NT2/D1 (cell line): ENCODE measurements around the gene RTTN.

ENCODE experiments used
- DNase-seq: peaks from one replicate; pipeline ENCODE4 v3.0.0-alpha.2; 2011; ENCODE audit warnings: low read depth, low spot score
- H3K27me3 ChIP-seq: 2 replicates; pipeline ENCODE4 v1.6.0; 2011; ENCODE audit warnings: mild to moderate bottlenecking; ENCODE audit not compliant: insufficient read length, insufficient read depth
- H3K36me3 ChIP-seq: 2 replicates; pipeline ENCODE4 v1.6.1; 2011; ENCODE audit warnings: mild to moderate bottlenecking, low read length, mixed read lengths; ENCODE audit not compliant: insufficient read depth, insufficient read length
- H3K4me1 ChIP-seq: 2 replicates; pipeline ENCODE4 v1.5.1; 2011; ENCODE audit not compliant: insufficient read depth, insufficient read length
- H3K4me3 ChIP-seq: 2 replicates; pipeline ENCODE4 v1.5.1; 2011; ENCODE audit warnings: low read depth; ENCODE audit not compliant: insufficient read length
- H3K9ac ChIP-seq: 2 replicates; pipeline ENCODE4 v1.6.0; 2011; ENCODE audit warnings: low read depth; ENCODE audit not compliant: insufficient read length
- H3K9me3 ChIP-seq: 2 replicates; pipeline ENCODE4 v1.5.1; 2011; ENCODE audit warnings: mild to moderate bottlenecking, low read length; ENCODE audit not compliant: insufficient read depth
- SUZ12 ChIP-seq: IDR thresholded peaks from 2 replicates; pipeline ENCODE4 v1.6.1; 2011; ENCODE audit not compliant: insufficient read length, insufficient read depth; ENCODE audit errors: extremely low read depth
- YY1 ChIP-seq: IDR thresholded peaks from 2 replicates; pipeline ENCODE4 v1.6.1; 2011; ENCODE audit not compliant: insufficient read length, insufficient read depth
- ZNF274 ChIP-seq: IDR thresholded peaks from 2 replicates; pipeline ENCODE4 v1.6.1; 2011; ENCODE audit warnings: mild to moderate bottlenecking, low read depth, low read length

Gene RTTN

DNA sequence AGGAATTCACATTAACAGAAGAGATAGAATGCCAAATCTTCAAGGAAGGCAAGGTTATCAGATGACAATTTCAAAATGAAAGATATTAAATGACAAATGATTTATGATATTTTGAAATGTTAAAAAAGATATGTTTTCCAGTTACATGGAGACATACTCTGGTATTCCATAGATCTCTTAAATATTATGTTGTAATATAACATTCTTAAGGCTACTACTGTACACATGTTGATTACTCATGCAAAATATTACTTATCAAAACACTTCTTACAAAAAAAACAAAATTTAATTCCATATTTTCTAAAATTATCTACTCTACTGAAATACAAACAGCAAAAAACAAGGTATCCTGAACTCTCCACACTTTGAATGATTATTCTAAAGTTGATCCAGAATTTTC lies 22.9 kb downstream of the RTTN start:
- Histone ChIP-seq H3K27me3 (no peaks in the 10 kb centered on the region), H3K9ac (no peak overlapping the region), H3K9me3 (no peaks in the 10 kb centered on the region), H3K4me3 (no peak overlapping the region), H3K4me1 (no peaks in the 10 kb centered on the region), H3K36me3 (peaks cover 11% of the 10 kb centered on the region)
- no peak for DNase-seq
- TF ChIP-seq YY1: no peak

- Histone ChIP-seq H3K4me3 (no peak overlapping the region), H3K36me3 (peaks cover 8% of the 10 kb centered on the region), H3K9me3 (no peaks in the 10 kb centered on the region), H3K4me1 (no peaks in the 10 kb centered on the region), H3K9ac (no peak overlapping the region), H3K27me3 (no peaks in the 10 kb centered on the region)
- TF ChIP-seq YY1 (no peak), SUZ12 (no peak), ZNF274 (no peak)
- no peak for DNase-seq
Observed at GRCh38 chr18:70181725-70182124, 23.8 kb downstream of the RTTN start.

DNA sequence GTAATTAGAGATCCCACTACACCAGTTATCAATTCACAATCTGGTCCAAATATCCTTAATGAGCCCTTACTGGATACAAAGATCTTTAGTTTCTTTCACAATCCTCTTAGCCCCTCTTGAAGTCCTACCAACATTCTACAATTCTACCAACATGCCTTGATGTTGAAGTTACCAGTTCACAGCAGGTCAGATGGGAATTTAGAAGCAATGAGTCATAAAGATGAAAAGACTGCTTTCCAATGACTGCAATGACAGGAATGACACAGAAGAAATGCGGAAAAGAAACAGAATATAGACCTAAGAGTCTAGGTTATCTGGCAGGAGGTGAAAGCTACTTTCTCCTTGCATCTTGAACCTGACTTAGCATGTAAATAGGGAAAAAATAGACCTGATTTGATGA lies 24.5 kb downstream of the RTTN start:
- TF ChIP-seq YY1: no peak
- H3K9me3 ChIP-seq: no peaks in the 10 kb centered on the region
- no peaks in the 10 kb centered on the region for H3K4me1 ChIP-seq
- H3K36me3 ChIP-seq: peaks cover 8% of the 10 kb centered on the region
- no peak for DNase-seq
- no peak overlapping the region for H3K9ac ChIP-seq
- no peak overlapping the region for H3K4me3 ChIP-seq
- no peaks in the 10 kb centered on the region for H3K27me3 ChIP-seq

DNA sequence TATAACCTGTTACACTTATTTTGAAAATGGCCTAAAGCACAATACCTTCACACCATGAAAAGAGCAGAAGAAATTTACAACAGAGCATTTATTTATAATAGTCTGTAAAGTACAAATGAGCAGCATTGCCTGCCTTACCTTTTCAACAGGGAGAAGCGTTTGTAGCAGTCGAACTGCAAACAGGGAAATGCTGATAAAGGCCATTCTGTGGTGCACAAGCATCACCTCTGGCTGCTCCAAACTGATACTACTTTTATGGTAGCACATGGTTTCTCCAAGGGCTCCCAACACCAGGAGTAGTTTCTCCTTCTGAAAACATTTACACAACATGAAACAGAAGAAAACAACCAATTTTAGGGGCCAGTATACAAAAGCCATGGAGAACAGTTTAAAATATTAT lies 28.9 kb downstream of the RTTN start:
- H3K9ac ChIP-seq: no peak overlapping the region
- no peaks in the 10 kb centered on the region for H3K4me1 ChIP-seq
- no peak overlapping the region for H3K4me3 ChIP-seq
- no peak for TF ChIP-seq SUZ12
- TF ChIP-seq YY1: no peak
- no peak for TF ChIP-seq ZNF274
- H3K36me3 ChIP-seq: peaks cover under 1% of the 10 kb centered on the region
- no peaks in the 10 kb centered on the region for H3K27me3 ChIP-seq
- no peaks in the 10 kb centered on the region for H3K9me3 ChIP-seq
- no peak for DNase-seq

DNA sequence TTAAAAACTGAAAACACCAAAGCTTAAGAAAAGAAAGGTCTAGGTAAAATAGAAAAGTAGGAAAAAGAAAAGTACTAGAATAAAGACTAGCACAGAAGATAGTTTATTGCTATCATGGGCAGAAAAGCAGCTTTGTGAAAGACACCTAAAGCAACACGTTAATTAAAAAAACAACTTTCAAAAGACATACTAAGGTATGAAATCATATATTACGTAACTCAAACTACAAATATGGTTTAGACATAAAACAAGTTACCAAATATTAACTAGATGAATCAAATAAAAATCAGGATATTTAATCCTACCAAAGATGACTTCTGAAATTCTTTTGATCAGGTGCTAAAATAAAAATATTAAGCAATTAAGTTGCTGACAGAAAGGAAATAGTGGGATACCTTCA lies 30.3 kb downstream of the RTTN start:
- Histone ChIP-seq H3K9ac (no peak overlapping the region), H3K9me3 (no peaks in the 10 kb centered on the region), H3K27me3 (no peaks in the 10 kb centered on the region), H3K36me3 (peaks cover 2% of the 10 kb centered on the region), H3K4me1 (no peaks in the 10 kb centered on the region), H3K4me3 (no peak overlapping the region)
- no peak for TF ChIP-seq ZNF274
- no peak for TF ChIP-seq YY1
- TF ChIP-seq SUZ12: no peak
- DNase-seq: no peak

DNA sequence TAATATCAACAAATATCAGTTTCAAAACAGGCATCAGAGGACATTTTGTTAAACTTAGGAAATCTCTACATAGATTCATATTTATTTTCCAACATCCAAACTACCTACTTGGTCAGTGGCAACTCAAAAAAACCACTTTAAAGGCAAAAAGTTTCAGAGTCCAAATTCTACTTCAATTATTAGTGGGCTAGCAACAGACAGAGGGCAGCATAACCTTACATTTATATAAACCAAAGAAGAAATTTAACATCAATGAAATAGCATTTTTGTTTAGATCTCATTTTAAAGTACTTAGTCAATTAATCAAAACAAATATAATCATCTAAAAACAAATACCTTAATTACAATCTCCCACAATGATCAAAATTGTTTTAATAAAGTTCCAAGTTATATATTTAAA lies 33.3 kb downstream of the RTTN start:
- TF ChIP-seq ZNF274 (no peak), SUZ12 (no peak)
- no peak overlapping the region for H3K9ac ChIP-seq
- no peak overlapping the region for H3K4me3 ChIP-seq
- no peak for DNase-seq
- no peaks in the 10 kb centered on the region for H3K9me3 ChIP-seq
- H3K36me3 ChIP-seq: peaks cover 5% of the 10 kb centered on the region
- H3K27me3 ChIP-seq: no peaks in the 10 kb centered on the region
- no peaks in the 10 kb centered on the region for H3K4me1 ChIP-seq

DNA sequence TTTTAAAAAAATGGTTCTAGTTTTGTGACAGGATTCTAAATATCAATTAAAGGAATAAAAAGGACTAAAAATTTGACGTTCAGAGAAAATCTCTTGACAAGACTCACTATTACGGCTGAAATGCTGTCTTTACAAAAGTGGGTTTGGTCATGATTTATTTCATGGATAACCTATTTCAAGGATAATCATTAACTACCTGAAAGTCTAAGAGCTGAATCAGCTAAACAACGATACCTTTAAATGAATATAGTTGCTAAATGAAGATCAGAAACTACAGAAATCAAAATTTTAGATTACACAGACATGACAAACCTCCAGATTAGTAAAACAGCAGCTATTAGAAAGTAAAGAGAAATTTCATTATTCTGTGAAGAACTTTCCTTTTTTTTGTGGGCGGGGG lies 35.7 kb downstream of the RTTN start:
- TF ChIP-seq ZNF274 (no peak), SUZ12 (no peak), YY1 (no peak)
- Histone ChIP-seq H3K4me3 (no peak overlapping the region), H3K27me3 (no peaks in the 10 kb centered on the region), H3K9me3 (no peaks in the 10 kb centered on the region), H3K9ac (no peak overlapping the region), H3K4me1 (no peaks in the 10 kb centered on the region), H3K36me3 (peaks cover 10% of the 10 kb centered on the region)
- no peak for DNase-seq

DNA sequence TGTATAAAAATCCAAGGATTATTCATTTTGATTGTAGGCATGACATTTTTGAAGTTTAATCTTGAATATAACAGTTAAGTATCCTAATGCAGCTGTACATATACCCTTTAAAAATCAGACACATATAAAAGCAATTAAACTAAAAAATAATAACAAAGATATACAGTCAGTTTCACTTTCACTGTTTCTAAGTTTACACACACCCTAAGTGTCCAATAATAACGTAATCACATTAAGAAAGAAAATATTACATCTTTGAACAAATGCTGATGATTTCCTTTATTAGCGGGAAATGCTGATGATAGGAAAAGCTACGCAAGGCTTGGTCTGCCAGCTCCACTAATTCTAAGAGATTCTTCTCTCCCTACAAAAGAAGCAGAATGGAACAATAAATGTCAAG lies 38.8 kb downstream of the RTTN start:
- Histone ChIP-seq H3K36me3 (peaks cover 10% of the 10 kb centered on the region), H3K9ac (no peak overlapping the region), H3K4me1 (no peaks in the 10 kb centered on the region), H3K9me3 (no peaks in the 10 kb centered on the region), H3K4me3 (no peak overlapping the region), H3K27me3 (no peaks in the 10 kb centered on the region)
- DNase-seq: no peak
- TF ChIP-seq YY1 (no peak), SUZ12 (no peak), ZNF274 (no peak)
